ENCODE data around the gene TAF1A. TPM values are rescaled to one million over a fixed set of nuclear protein-coding genes. Genes with fewer than 3 reads are reported as not detected.
"Not testable (repeated sequence)": the region's sequence is repeated elsewhere in the genome, so short reads cannot be mapped to it uniquely, and the experiment has no call there.

Gene TAF1A
- total RNA-seq, 1 experiment from 2014 or later: 19.3 TPM

DNA sequence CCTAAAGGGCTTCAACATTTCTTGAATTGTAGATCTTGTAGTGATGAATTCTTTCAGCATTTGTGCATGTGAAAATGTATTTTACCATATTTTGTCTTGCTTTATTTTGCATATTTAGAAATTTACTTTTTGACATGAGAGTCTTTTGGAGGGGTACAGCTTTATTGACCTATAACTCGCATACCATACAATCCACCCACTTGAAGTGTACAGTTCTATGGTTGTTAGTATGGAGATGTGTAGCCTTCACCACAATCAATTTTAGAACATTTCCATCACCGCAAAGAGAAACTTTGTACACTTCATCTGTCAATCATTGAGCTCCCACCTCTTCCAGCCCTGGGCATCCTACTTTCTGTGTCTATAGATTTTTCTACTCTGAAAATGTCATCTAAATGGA, 21.0 kb upstream of the TAF1A start:
- Histone ChIP-seq H3K4me3 (ENCODE audit: low read depth, low read length, poor library complexity, severe bottlenecking) (no peak overlapping the region), H3K27ac (ENCODE audit: low read depth, low read length, poor library complexity, severe bottlenecking) (no peak overlapping the region), H3K36me3 (ENCODE audit: insufficient read depth, low read length, poor library complexity, severe bottlenecking) (no peaks in the 10 kb centered on the region), H3K9me3 (ENCODE audit: low read depth, low read length, poor library complexity, severe bottlenecking) (no peaks in the 10 kb centered on the region), H3K4me1 (ENCODE audit: insufficient read depth, low read length, poor library complexity, severe bottlenecking) (no peaks in the 10 kb centered on the region), H3K27me3 (replicated peaks; ENCODE audit: insufficient read depth, low read depth, low read length, poor library complexity) (peaks cover 56% of the 10 kb centered on the region)
- POLR2A ChIA-PET (ENCODE audit: low non-redundant PET): no interaction called here
- CTCF ChIA-PET: no interaction called here
- BruUV-seq (replicated peaks): no TSS peak
- intact Hi-C loops (cut with micrococcal nuclease; ENCODE audit: unreplicated experiment): no loop called here
- TF ChIP-seq, protein P1, sequence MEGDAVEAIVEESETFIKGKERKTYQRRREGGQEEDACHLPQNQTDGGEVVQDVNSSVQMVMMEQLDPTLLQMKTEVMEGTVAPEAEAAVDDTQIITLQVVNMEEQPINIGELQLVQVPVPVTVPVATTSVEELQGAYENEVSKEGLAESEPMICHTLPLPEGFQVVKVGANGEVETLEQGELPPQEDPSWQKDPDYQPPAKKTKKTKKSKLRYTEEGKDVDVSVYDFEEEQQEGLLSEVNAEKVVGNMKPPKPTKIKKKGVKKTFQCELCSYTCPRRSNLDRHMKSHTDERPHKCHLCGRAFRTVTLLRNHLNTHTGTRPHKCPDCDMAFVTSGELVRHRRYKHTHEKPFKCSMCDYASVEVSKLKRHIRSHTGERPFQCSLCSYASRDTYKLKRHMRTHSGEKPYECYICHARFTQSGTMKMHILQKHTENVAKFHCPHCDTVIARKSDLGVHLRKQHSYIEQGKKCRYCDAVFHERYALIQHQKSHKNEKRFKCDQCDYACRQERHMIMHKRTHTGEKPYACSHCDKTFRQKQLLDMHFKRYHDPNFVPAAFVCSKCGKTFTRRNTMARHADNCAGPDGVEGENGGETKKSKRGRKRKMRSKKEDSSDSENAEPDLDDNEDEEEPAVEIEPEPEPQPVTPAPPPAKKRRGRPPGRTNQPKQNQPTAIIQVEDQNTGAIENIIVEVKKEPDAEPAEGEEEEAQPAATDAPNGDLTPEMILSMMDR (conservative IDR thresholded peaks at IDR 0.05; ENCODE audit: low read depth, low read length): no peak
- no peak for TF ChIP-seq EZH2 (IDR thresholded peaks at IDR 0.05; ENCODE audit: borderline replicate concordance, low read depth, low read length, poor library complexity, severe bottlenecking)
- DNase-seq (ENCODE audit: low spot score): no peak

DNA sequence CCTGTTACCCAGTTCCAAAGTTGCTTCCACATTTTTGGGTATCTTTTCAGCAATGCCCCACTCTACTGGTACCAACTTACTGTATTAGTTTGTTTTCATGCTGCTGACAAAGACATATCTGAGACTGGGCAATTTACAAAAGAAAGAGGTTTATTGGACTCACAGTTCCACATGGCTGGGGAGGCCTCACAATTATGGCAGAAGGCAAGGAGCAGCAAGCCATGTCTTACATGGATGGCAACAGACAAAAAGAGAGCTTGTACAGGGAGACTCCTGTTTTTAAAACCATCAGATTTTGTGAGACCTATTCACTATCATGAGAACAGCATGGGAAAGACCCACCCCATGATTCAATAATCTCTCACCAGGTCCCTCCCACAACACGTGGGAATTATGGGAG, 19.4 kb upstream of the TAF1A start:
- intact Hi-C loops (cut with micrococcal nuclease; ENCODE audit: unreplicated experiment); BruUV-seq (replicated peaks); H3K4me3 ChIP-seq (ENCODE audit: low read depth, low read length, poor library complexity, severe bottlenecking); POLR2A ChIA-PET (ENCODE audit: low non-redundant PET); H3K36me3 ChIP-seq (ENCODE audit: insufficient read depth, low read length, poor library complexity, severe bottlenecking); CTCF ChIA-PET; DNase-seq (ENCODE audit: low spot score); H3K27ac ChIP-seq (ENCODE audit: low read depth, low read length, poor library complexity, severe bottlenecking); H3K4me1 ChIP-seq (ENCODE audit: insufficient read depth, low read length, poor library complexity, severe bottlenecking); H3K9me3 ChIP-seq (ENCODE audit: low read depth, low read length, poor library complexity, severe bottlenecking): not testable (repeated sequence)
- peaks cover 43% of the 10 kb centered on the region for H3K27me3 ChIP-seq (replicated peaks; ENCODE audit: insufficient read depth, low read depth, low read length, poor library complexity)

DNA sequence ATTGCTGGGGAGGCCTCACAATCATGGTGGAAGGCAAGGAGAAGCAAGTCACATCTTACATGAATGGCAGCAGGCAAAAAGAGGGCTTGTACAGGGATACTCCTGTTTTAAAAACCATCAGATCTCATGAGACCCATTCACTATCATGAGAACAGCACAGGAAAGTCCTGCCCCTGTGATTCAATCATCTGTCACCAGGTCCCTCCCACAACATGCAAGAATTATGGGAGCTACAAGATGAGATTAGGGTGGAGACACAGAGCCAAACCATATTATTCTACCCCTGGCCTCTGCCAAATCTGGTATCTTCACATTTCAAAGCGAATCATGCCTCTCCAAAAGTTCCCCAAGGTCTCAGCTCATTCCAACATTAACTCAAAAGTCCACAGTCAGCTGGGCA, 17.0 kb upstream of the TAF1A start:
- H3K4me1 ChIP-seq (ENCODE audit: insufficient read depth, low read length, poor library complexity, severe bottlenecking): no peaks in the 10 kb centered on the region
- H3K27me3 ChIP-seq (replicated peaks; ENCODE audit: insufficient read depth, low read depth, low read length, poor library complexity): peaks cover 26% of the 10 kb centered on the region
- no peak for DNase-seq (ENCODE audit: low spot score)
- no peak overlapping the region for H3K27ac ChIP-seq (ENCODE audit: low read depth, low read length, poor library complexity, severe bottlenecking)
- CTCF ChIA-PET: no interaction called here
- no peaks in the 10 kb centered on the region for H3K36me3 ChIP-seq (ENCODE audit: insufficient read depth, low read length, poor library complexity, severe bottlenecking)
- no TSS peak for BruUV-seq (replicated peaks)
- TF ChIP-seq EZH2 (IDR thresholded peaks at IDR 0.05; ENCODE audit: borderline replicate concordance, low read depth, low read length, poor library complexity, severe bottlenecking): no peak
- TF ChIP-seq, protein P1 (conservative IDR thresholded peaks at IDR 0.05; ENCODE audit: low read depth, low read length): no peak
- POLR2A ChIA-PET (ENCODE audit: low non-redundant PET): no interaction called here
- intact Hi-C loops (cut with micrococcal nuclease; ENCODE audit: unreplicated experiment): no loop called here
- H3K4me3 ChIP-seq (ENCODE audit: low read depth, low read length, poor library complexity, severe bottlenecking): no peak overlapping the region
- no peaks in the 10 kb centered on the region for H3K9me3 ChIP-seq (ENCODE audit: low read depth, low read length, poor library complexity, severe bottlenecking)

DNA sequence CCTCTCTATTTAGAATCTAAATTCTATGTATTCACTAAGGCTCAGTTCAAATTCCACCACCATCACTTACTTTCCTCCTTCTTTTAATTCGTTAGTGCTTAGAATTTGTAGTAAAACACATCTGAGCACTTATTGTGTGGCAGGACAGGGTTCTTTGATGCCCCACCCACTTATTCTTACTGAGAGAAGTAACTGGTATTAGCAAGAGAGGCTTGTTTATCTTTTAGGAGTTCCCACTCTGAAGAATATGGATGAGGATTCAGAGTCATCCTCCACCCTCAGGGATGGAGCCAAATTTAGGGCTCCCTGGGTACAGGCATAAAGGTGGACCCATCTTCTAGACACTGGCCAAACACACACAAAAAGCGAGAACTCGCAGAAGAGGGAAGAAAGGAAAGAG, 11.5 kb upstream of the TAF1A start:
- CTCF ChIA-PET: no interaction called here
- Histone ChIP-seq H3K27ac (ENCODE audit: low read depth, low read length, poor library complexity, severe bottlenecking) (no peak overlapping the region), H3K27me3 (replicated peaks; ENCODE audit: insufficient read depth, low read depth, low read length, poor library complexity) (peaks cover 16% of the 10 kb centered on the region), H3K4me1 (ENCODE audit: insufficient read depth, low read length, poor library complexity, severe bottlenecking) (no peaks in the 10 kb centered on the region), H3K4me3 (ENCODE audit: low read depth, low read length, poor library complexity, severe bottlenecking) (no peak overlapping the region), H3K9me3 (ENCODE audit: low read depth, low read length, poor library complexity, severe bottlenecking) (no peaks in the 10 kb centered on the region), H3K36me3 (ENCODE audit: insufficient read depth, low read length, poor library complexity, severe bottlenecking) (no peaks in the 10 kb centered on the region)
- TF ChIP-seq, protein P1 (conservative IDR thresholded peaks at IDR 0.05; ENCODE audit: low read depth, low read length): no peak
- no peak for TF ChIP-seq EZH2 (IDR thresholded peaks at IDR 0.05; ENCODE audit: borderline replicate concordance, low read depth, low read length, poor library complexity, severe bottlenecking)
- BruUV-seq (replicated peaks): no TSS peak
- POLR2A ChIA-PET (ENCODE audit: low non-redundant PET): no interaction called here
- intact Hi-C loops (cut with micrococcal nuclease; ENCODE audit: unreplicated experiment): no loop called here
- no peak for DNase-seq (ENCODE audit: low spot score)
